ENCODE data around the gene VMO1.

- no peak for TF ChIP-seq CTCF (IDR thresholded peaks at IDR 0.05)
- TF ChIP-seq POLR2A (IDR thresholded peaks at IDR 0.05) = no peak
Measured at GRCh38 chr17:4800462-4801196, 14.5 kb upstream of the VMO1 start.
